ENCODE results near the gene JAML.

- no peak for TF ChIP-seq CTCF (IDR thresholded peaks at IDR 0.05)
- no peak for TF ChIP-seq POLR2A (IDR thresholded peaks at IDR 0.05)
- TF ChIP-seq POLR2AphosphoS5 (IDR thresholded peaks at IDR 0.05; ENCODE audit: insufficient read depth in 1 of 2, low read depth in 1 of 2) = no peak
Observed at GRCh38 chr11:118167906-118168305, 56.9 kb downstream of the JAML start.

Data from vagina (tissue), 2 donors.